ENCODE results near the gene ELOVL1. TPM values are rescaled to one million over a fixed set of nuclear protein-coding genes. Genes with fewer than 3 reads are reported as not detected.

Gene ELOVL1
- total and polyA plus RNA-seq, 10 of the 15 experiments (the other 5 are each of a cell fraction or from before 2014, with no cell fraction given), result 58.5 to 139 (median 89.8) TPM

- Histone ChIP-seq H4K20me1 (ENCODE audit: control insufficient read depth, insufficient read depth) (no peaks in the 10 kb centered on the region), H3K4me3 (peak overlapping the region; percentile 79), H3K9ac (ENCODE audit: control insufficient read depth, insufficient read depth, low read length) (peak overlapping the region; percentile 75), H3K36me3 (ENCODE audit: control insufficient read depth in 2 of 2, insufficient read depth in 2 of 2, low read length in 1 of 2) (peaks cover 15 to 19% of the 10 kb centered on the region in 2 experiments), H3K4me1 (ENCODE audit: control insufficient read depth, insufficient read depth, low read length) (peaks cover 10% of the 10 kb centered on the region), H3K79me2 (ENCODE audit: control insufficient read depth, insufficient read depth, low read length) (peaks cover 36% of the 10 kb centered on the region), H3K27me3 (replicated peaks in 1 of 2; ENCODE audit: control insufficient read depth in 2 of 2, insufficient read depth in 2 of 2, low read length in 1 of 2) (no peaks in the 10 kb centered on the region), H3K27ac (ENCODE audit: control insufficient read depth, insufficient read depth) (peak overlapping the region; percentile 71), H3K9me3 (replicated peaks; ENCODE audit: control insufficient read depth, insufficient read depth, low read length) (no peaks in the 10 kb centered on the region), H3K4me2 (ENCODE audit: control insufficient read depth, insufficient read depth) (peak overlapping the region; percentile 89), H2AFZ (ENCODE audit: control insufficient read depth, low read depth, low read length) (no peak overlapping the region)
- ChIA-PET SMC1A (ENCODE audit: uncharacterized antibody, unreplicated experiment) (interaction anchor here (1.6 to 4.5 kb wide), 4 partner anchors 9 to 132 kb away, joined by 6 to 26 read pairs (median 9); partner anchors contain the start of gene ELOVL1), POLR2A (interaction anchor here (3.0 kb wide), 1 partner anchor 8 kb away, joined by 25 read pairs; the partner anchor contains the start of gene ELOVL1), RAD21 (ENCODE audit: unreplicated experiment) (interaction anchor here (3.2 kb wide), 1 partner anchor 133 kb away, joined by 23 read pairs; no protein-coding TSS in a partner anchor), CTCF (interaction anchor here (1.0 to 3.1 kb wide), 3 partner anchors 10 to 121 kb away, joined by 3 to 44 read pairs (median 8); no protein-coding TSS in a partner anchor)
- 38% methylated on average over 11 of the region's 11 CpGs for WGBS (ENCODE audit: insufficient coverage, insufficient replicate concordance, low lambda C conversion rate, missing lambda C conversion rate)
- FAIRE-seq (no peak), DNase-seq (ENCODE audit: low read depth, low spot score) (no peak), ATAC-seq (no peak)
- intact Hi-C loops (cut with micrococcal nuclease; ENCODE audit: unreplicated experiment) (loop anchor here (2.0 kb wide), 1 partner anchor 121 kb away; no protein-coding TSS in a partner anchor), in situ Hi-C loops (cut with MboI) (no loop called here)
- BruUV-seq (replicated peaks), result no TSS peak
- TF ChIP-seq RCOR1 (conservative IDR thresholded peaks at IDR 0.05; ENCODE audit: low read depth, low read length), result no peak
- TF ChIP-seq MTA3 (IDR thresholded peaks at IDR 0.05; ENCODE audit: borderline replicate concordance, low read length), result no peak
- TF ChIP-seq CUX1 (IDR thresholded peaks at IDR 0.05; ENCODE audit: insufficient replicate concordance, low read depth, low read length), result no peak
- TF ChIP-seq YBX1 (IDR thresholded peaks at IDR 0.05), result no peak
- no peak for TF ChIP-seq RAD51 (IDR thresholded peaks at IDR 0.05)
- TF ChIP-seq MYB (IDR thresholded peaks at IDR 0.05; ENCODE audit: borderline replicate concordance, low read depth, low read length), result no peak
- TF ChIP-seq CREB1 (IDR thresholded peaks at IDR 0.05; ENCODE audit: low read depth), result no peak
- no peak for TF ChIP-seq SMC3 (IDR thresholded peaks at IDR 0.05; ENCODE audit: borderline replicate concordance, low read length)
- TF ChIP-seq SIX5 (IDR thresholded peaks at IDR 0.05; ENCODE audit: low read depth, low read length, severe bottlenecking), result no peak
- TF ChIP-seq EED (IDR thresholded peaks at IDR 0.05; ENCODE audit: low read depth), result no peak
- no peak for TF ChIP-seq ELK1 (IDR thresholded peaks at IDR 0.05; ENCODE audit: low read depth, low read length)
- no peak for TF ChIP-seq LARP7 (IDR thresholded peaks at IDR 0.05)
- no peak for TF ChIP-seq SUZ12 (IDR thresholded peaks at IDR 0.05; ENCODE audit: unreplicated experiment)
Measured at GRCh38 chr1:43359696-43360095, 8.1 kb downstream of the ELOVL1 start.
